ENCODE measurements around the gene CREB1.

CREB1 gene

GRCh38 chr2:207541933-207542332, 12.2 kb downstream of the CREB1 start:
- H3K36me3 ChIP-seq (ENCODE audit: control insufficient read depth in 2 of 2, insufficient read depth in 1 of 2, low read length in 2 of 2): no peaks in the 10 kb centered on the region; a peak in 1 of 3 replicates
- no peak overlapping the region for H3K27ac ChIP-seq (ENCODE audit: extremely low read depth, low read depth, low read length)
- ChIA-PET CTCF (no interaction called here), POLR2A (no interaction called here)
- no peaks in the 10 kb centered on the region for H3K9me3 ChIP-seq (ENCODE audit: control insufficient read depth, insufficient read depth, low read depth, low read length)
- TF ChIP-seq ZBTB48 (tag by site-specific recombination; IDR thresholded peaks at IDR 0.05) (no peak), ZNF221 (tag by site-specific recombination; IDR thresholded peaks at IDR 0.05; ENCODE audit: borderline replicate concordance) (no peak), HIC1 (tag by site-specific recombination; IDR thresholded peaks at IDR 0.05) (no peak), ZNF146 (tag by site-specific recombination; IDR thresholded peaks at IDR 0.05) (no peak), ZNF561 (tag by site-specific recombination; IDR thresholded peaks at IDR 0.05; ENCODE audit: borderline replicate concordance) (no peak), ZBTB44 (tag by site-specific recombination; IDR thresholded peaks at IDR 0.05) (no peak), ZNF366 (tag by site-specific recombination; conservative IDR thresholded peaks at IDR 0.05) (no peak), ZNF169 (tag by site-specific recombination; IDR thresholded peaks at IDR 0.05) (no peak), ZNF707 (tag by site-specific recombination; IDR thresholded peaks at IDR 0.05) (no peak), ZNF621 (tag by site-specific recombination; IDR thresholded peaks at IDR 0.05) (no peak), IKZF3 (tag by site-specific recombination; IDR thresholded peaks at IDR 0.05) (no peak), PRDM2 (tag by site-specific recombination; IDR thresholded peaks at IDR 0.05; ENCODE audit: borderline replicate concordance) (no peak), ZNF571 (tag by site-specific recombination; IDR thresholded peaks at IDR 0.05) (no peak), HOXC10 (CRISPR knock-in tag; IDR thresholded peaks at IDR 0.05) (no peak), ZNF639 (tag by site-specific recombination; IDR thresholded peaks at IDR 0.05) (no peak)
- H3K4me3 ChIP-seq (ENCODE audit: low read depth, low read length): no peak overlapping the region
- no peaks in the 10 kb centered on the region for H3K4me1 ChIP-seq (ENCODE audit: control insufficient read depth, insufficient read depth, low read length)

GRCh38 chr2:207543272-207543671, 13.5 kb downstream of the CREB1 start:
- CTCF ChIA-PET: interaction anchor here (0.6 kb wide), 1 partner anchor 415 kb away, joined by 3 read pairs; no protein-coding TSS in a partner anchor
- no peaks in the 10 kb centered on the region for H3K4me1 ChIP-seq (ENCODE audit: control insufficient read depth, insufficient read depth, low read length)
- no peaks in the 10 kb centered on the region for H3K36me3 ChIP-seq (ENCODE audit: control insufficient read depth in 2 of 2, insufficient read depth in 1 of 2, low read length in 2 of 2)
- POLR2A ChIA-PET: no interaction called here
- no peak overlapping the region for H3K4me3 ChIP-seq (ENCODE audit: low read depth, low read length)
- H3K9me3 ChIP-seq (ENCODE audit: control insufficient read depth, insufficient read depth, low read depth, low read length): no peaks in the 10 kb centered on the region
- H3K27ac ChIP-seq (ENCODE audit: extremely low read depth, low read depth, low read length): no peak overlapping the region
- TF ChIP-seq ZNF280C (tag by site-specific recombination; IDR thresholded peaks at IDR 0.05): no peak
- TF ChIP-seq ZNF624 (tag by site-specific recombination; IDR thresholded peaks at IDR 0.05): no peak
- no peak for TF ChIP-seq HIC1 (tag by site-specific recombination; IDR thresholded peaks at IDR 0.05)
- TF ChIP-seq SETDB1 (IDR thresholded peaks at IDR 0.05; ENCODE audit: insufficient read length, low read length): no peak
- no peak for TF ChIP-seq HOXC10 (CRISPR knock-in tag; IDR thresholded peaks at IDR 0.05)
- no peak for TF ChIP-seq ZNF10 (tag by site-specific recombination; IDR thresholded peaks at IDR 0.05)
- no peak for TF ChIP-seq ZNF302 (tag by site-specific recombination; IDR thresholded peaks at IDR 0.05; ENCODE audit: low read depth)

All from HEK293 (cell line).